HG03520 (cell line): ENCODE results near the gene NCKAP5.

Source experiments
- ATAC-seq: cut with Tn5 transposase; IDR thresholded peaks from one replicate; pipeline ENCODE4 v1.9.1; 2021; ENCODE audit warnings: mild to moderate bottlenecking, moderate library complexity; ENCODE audit not compliant: unreplicated experiment

The NCKAP5 gene

DNA sequence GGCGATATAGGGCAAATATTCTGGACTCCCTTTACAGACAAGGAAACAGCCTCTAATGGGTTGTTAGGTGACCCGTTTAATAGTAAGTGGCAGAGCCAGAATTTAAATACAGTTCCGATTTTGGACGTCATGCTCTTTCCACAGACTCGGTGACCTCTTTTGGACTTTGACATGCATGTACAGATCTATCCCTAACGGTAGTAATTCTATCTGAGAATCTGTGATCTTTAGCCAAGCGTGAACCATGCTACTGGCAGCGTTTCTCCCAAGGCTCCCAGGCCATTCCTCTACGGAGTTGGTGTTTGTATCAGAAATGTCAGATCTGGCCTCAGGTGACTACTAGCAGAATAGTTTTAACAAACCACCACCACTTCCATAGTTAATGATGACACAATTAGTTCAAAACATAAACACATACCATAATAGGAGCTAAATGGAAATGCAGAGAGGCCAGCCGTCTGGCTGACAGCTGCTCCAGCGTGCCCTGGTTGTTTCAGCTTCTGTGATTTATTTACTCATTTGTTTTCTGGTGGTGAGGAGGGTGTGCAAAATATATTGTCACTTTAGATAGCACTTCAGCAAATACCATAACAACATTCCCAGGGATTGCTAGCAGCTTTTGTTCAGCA, 593.7 kb downstream of the NCKAP5 start:
- no peak for ATAC-seq

- ATAC-seq: no peak
Observed at GRCh38 chr2:132971310-132972061, 596.8 kb downstream of the NCKAP5 start.

- ATAC-seq: no peak
Observed at GRCh38 chr2:132969371-132969985, 598.8 kb downstream of the NCKAP5 start.

DNA sequence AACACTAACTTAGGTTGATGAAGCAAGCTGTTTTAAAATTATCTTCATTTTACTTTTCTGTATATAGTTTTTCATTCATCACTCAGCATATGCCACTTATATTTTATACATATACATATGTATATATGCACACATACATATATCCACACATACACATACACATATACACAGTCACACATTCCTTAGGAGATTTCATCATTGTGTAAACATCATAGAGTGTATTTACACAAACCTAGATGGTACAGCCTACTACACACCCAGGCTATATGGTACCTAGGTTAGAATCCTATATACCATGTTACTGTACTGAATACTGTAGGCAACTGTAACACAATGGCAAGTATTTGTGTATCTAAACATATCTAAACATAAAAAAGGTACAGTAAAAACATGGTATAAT, 602.8 kb downstream of the NCKAP5 start:
- ATAC-seq: no peak

DNA sequence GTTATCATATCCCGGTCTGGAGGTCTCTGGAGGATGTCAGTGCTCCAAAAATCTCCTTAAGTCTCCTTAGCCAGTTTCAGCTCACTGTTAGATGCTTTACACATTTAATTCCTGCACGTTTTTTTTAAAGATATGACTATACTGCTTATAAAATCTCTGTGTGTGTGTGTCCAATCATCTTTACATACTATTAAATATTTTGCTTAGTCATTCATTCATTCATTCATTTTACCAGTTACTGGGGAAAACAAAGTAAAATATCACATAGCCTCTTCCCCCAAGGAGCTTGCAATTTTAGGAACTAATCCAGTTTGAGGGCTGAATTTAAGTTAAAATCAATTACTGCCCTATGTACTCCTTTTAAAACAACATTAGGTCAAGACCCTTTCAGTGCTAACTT, 605.1 kb downstream of the NCKAP5 start:
- ATAC-seq: no peak

DNA sequence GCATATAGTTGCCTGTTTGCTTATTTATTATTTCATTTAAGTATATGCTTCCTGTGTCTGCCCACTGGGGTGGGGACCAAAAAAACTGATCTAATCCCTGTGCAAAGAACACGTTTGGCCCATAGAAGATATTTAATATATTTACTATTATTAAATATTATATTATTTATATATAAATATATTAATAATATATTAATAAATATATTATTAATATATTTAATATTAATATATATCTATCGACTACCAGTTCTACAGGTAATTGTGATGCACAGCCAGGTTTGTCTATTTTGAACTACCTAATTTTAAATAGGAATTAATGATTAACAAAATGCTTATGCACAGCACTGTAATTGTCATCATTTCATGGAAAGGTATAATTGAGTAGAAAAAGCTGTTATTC, 609.4 kb downstream of the NCKAP5 start:
- no peak for ATAC-seq

- no peak for ATAC-seq
Observed at GRCh38 chr2:132955871-132956615, 612.2 kb downstream of the NCKAP5 start.

DNA sequence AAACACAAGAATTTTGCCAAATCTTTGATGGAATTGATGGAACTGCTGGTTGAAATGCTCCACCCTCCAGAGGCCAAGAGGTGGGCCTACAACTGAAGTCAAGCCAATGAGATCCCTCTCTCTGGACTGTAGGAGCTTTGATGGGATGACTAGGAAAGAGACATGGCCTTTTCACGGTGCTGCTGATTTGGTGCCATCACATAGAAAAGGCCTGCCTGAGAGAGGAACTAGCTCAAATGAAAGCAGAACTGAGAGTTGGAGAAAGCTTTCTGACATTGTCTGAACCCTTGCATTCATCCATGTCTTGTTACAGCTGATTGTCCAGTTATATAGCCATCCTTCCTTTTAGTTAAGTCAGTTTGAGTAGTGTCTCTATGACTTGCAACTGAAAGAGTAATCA, 614.5 kb downstream of the NCKAP5 start:
- ATAC-seq: peak; percentile 81

- no peak for ATAC-seq
Observed at GRCh38 chr2:132951008-132951714, 617.1 kb downstream of the NCKAP5 start.

GRCh38 chr2:132949108-132949507, 619.2 kb downstream of the NCKAP5 start:
- no peak for ATAC-seq

- ATAC-seq: no peak
Observed at GRCh38 chr2:132948211-132948610, 620.1 kb downstream of the NCKAP5 start.

DNA sequence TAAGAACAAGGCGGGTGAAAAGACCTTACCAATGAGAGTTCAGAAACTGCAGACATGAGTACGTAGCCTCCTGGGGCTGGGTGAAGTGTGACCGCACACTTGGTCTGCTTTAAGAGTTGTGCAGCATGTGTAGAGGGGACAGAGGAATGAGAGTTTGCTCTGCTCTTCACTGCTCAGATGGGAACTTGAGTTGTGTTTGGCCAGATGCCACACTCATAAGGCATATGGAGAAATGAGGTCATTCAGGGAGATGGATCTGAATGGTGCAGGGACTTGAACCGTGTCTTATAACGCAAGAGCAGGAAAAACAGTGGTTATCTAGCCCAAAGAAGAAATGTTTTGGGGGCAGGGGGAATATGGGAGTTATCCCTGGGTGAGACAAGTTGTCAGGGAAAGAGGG, 624.4 kb downstream of the NCKAP5 start:
- no peak for ATAC-seq

GRCh38 chr2:132941296-132942020, 626.8 kb downstream of the NCKAP5 start:
- no peak for ATAC-seq

GRCh38 chr2:132937629-132938028, 630.6 kb downstream of the NCKAP5 start:
- no peak for ATAC-seq

DNA sequence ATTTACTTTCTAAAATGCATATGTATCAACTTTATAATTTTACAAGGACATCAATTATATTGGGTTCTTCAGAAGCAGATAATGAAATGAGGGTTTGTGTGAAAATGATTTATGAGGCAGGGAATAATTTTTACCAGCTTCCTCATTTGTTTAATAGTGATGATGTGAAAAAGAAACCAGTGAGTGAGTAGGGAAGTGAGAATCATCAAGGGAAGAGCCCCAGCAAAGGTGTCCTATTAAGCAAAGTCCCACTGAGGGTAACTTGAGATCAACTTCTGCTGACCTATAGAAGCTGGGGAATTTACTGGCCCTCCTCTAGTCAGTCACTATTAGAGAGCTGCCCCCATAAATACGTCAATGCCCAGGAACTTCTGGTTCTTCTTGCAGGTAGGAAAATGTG, 631.5 kb downstream of the NCKAP5 start:
- peak; percentile 75 for ATAC-seq

DNA sequence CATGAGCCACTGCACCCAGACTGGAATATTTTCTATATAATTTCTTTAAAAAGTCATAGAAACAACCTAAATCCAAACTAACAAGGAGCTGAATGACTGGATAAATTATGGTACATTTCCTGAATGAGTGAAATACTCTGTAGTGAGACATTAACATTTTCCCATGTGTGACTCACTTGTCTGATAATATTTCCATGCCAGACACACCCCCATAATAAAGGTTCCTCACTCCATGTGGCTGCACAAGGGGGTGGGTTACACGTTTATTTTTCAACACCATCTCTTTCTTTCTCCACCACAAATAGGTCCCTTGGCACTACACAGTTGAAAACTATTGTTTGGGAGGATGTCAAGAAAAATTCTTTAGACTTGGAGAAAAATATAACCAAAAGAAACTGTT, 632.0 kb downstream of the NCKAP5 start:
- ATAC-seq: no peak

GRCh38 chr2:132929786-132930185, 638.5 kb downstream of the NCKAP5 start:
- ATAC-seq: no peak

DNA sequence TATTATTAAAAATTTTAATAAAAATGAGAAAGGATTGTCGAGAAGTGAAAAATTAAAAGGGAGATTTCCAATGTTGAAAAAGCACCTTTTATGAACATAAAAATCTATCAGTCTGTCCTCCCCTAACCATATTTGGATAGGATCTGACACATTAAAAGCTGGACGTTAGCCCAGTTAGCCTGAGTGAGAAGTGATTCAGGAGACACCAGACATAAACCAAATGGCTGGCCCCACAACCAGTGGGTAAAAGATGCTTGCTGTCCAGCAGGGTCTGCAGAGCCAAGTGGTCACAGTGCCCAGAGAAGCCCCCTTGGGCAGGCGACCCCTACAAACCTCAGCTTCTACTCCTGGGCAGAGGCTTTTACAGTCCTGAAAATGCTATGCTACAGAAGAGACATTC, 644.5 kb downstream of the NCKAP5 start:
- ATAC-seq: no peak

DNA sequence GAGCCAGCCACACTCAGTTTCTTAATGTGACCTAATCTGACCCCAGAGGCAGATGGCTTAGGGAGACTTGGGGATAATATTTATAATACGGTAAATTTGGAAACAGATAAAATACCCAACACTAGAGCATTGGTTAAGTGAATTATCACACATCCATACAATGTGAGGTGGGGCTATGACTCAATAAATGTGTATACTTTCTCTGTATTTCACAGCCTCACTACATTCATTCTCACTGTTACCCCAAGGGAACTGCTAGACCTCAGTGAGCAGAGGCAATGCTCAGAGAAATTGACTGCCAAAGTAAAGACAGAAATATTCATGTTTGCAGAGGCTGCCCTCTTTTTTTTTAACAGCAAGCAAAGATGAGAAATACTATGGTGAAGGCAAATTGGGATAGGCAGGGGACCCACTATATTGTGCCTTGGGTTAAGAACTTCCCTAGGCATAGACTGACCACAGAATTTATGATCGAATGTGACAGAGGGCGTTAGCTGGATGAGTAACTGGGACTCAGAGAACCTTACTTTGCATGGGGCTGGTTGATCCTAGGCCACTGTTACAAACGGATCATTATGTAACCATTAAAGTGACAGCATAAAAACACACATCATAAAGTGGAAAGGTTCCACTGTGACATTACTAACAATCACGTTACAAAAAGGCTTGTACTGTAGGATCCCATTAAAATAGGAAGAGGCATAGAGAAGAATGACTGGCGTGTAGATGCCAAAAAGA, 652.3 kb downstream of the NCKAP5 start:
- no peak for ATAC-seq
